ENCODE data around the gene KRT76. TPM values are rescaled to one million over a fixed set of nuclear protein-coding genes. Genes with fewer than 3 reads are reported as not detected.
A peak's percentile ranks its signal among the peaks of the same experiment; 100 is the strongest.
"Not testable (repeated sequence)": the region's sequence is repeated elsewhere in the genome, so short reads cannot be mapped to it uniquely, and the experiment has no call there.

KRT76 gene
- polyA plus RNA-seq, 1 donor from 2014 or later = not detected

- Mint-ChIP-seq H3K27me3 (peaks cover 14% of the 10 kb centered on the region), H3K4me1 (no peaks in the 10 kb centered on the region), H3K27ac (no peak overlapping the region), H3K4me3 (no peak overlapping the region), H3K36me3 (no peaks in the 10 kb centered on the region), H3K9me3 (peaks cover 0 to 1% (median under 1%) of the 10 kb centered on the region in 3 donors)
Observed at GRCh38 chr12:52767427-52767826, 9.7 kb downstream of the KRT76 start.

GRCh38 chr12:52767020-52767379 lies 10.1 kb downstream of the KRT76 start:
- Mint-ChIP-seq H3K27me3 (peaks cover 14% of the 10 kb centered on the region), H3K4me3 (no peak overlapping the region), H3K36me3 (no peaks in the 10 kb centered on the region), H3K4me1 (no peaks in the 10 kb centered on the region), H3K9me3 (peaks cover 0 to 4% (median 1%) of the 10 kb centered on the region in 3 donors), H3K27ac (no peak overlapping the region)

GRCh38 chr12:52766351-52767019 lies 10.7 kb downstream of the KRT76 start:
- no peaks in the 10 kb centered on the region for H3K4me1 Mint-ChIP-seq
- H3K9me3 Mint-ChIP-seq = peaks cover 1 to 10% (median 2%) of the 10 kb centered on the region in 3 donors
- peaks cover 14% of the 10 kb centered on the region for H3K27me3 Mint-ChIP-seq
- no peak overlapping the region for H3K4me3 Mint-ChIP-seq
- peak overlapping the region in 1 of 3 donors; percentile 41 for H3K27ac Mint-ChIP-seq
- H3K36me3 Mint-ChIP-seq = no peaks in the 10 kb centered on the region

- Mint-ChIP-seq H3K4me1 (no peaks in the 10 kb centered on the region), H3K27me3 (peaks cover 14% of the 10 kb centered on the region), H3K9me3 (peaks cover 0 to 14% (median 3%) of the 10 kb centered on the region in 3 donors), H3K4me3 (no peak overlapping the region), H3K36me3 (no peaks in the 10 kb centered on the region), H3K27ac (no peak overlapping the region)
Observed at GRCh38 chr12:52765702-52766101, 11.4 kb downstream of the KRT76 start.

- H3K4me3 Mint-ChIP-seq = no peak overlapping the region
- H3K27me3 Mint-ChIP-seq = peaks cover 14% of the 10 kb centered on the region
Observed at GRCh38 chr12:52763991-52764390, 13.2 kb downstream of the KRT76 start.

GRCh38 chr12:52763036-52763659 lies 14.0 kb downstream of the KRT76 start:
- H3K4me1 Mint-ChIP-seq = no peaks in the 10 kb centered on the region
- peaks cover 3 to 14% (median 4%) of the 10 kb centered on the region in 3 donors for H3K9me3 Mint-ChIP-seq
- no peak overlapping the region for H3K4me3 Mint-ChIP-seq

More at GRCh38 chr12:52763991-52764390, 13.2 kb downstream of the KRT76 start:
- no peak overlapping the region for H3K27ac Mint-ChIP-seq
- no peaks in the 10 kb centered on the region for H3K4me1 Mint-ChIP-seq
- H3K36me3 Mint-ChIP-seq = no peaks in the 10 kb centered on the region
- peaks cover 3 to 14% (median 4%) of the 10 kb centered on the region in 3 donors for H3K9me3 Mint-ChIP-seq

GRCh38 chr12:52761802-52762201 lies 15.3 kb downstream of the KRT76 start:
- H3K9me3 Mint-ChIP-seq = peaks cover 3 to 14% (median 4%) of the 10 kb centered on the region in 3 donors
- no peaks in the 10 kb centered on the region for H3K36me3 Mint-ChIP-seq

More at GRCh38 chr12:52763036-52763659, 14.0 kb downstream of the KRT76 start:
- no peaks in the 10 kb centered on the region for H3K36me3 Mint-ChIP-seq
- H3K27ac Mint-ChIP-seq = no peak overlapping the region
- peaks cover 11% of the 10 kb centered on the region for H3K27me3 Mint-ChIP-seq

GRCh38 chr12:52761218-52761617 lies 15.9 kb downstream of the KRT76 start:
- H3K36me3 Mint-ChIP-seq, H3K4me3 Mint-ChIP-seq: not testable (repeated sequence)

More at GRCh38 chr12:52761802-52762201, 15.3 kb downstream of the KRT76 start:
- Mint-ChIP-seq H3K4me1 (no peaks in the 10 kb centered on the region), H3K27me3 (peaks cover 6% of the 10 kb centered on the region), H3K27ac (no peak overlapping the region), H3K4me3 (no peak overlapping the region)

GRCh38 chr12:52760623-52761022 lies 16.5 kb downstream of the KRT76 start:
- Mint-ChIP-seq H3K27ac (no peak overlapping the region), H3K27me3 (peaks cover 1% of the 10 kb centered on the region)

More at GRCh38 chr12:52761218-52761617, 15.9 kb downstream of the KRT76 start:
- H3K27me3 Mint-ChIP-seq, H3K27ac Mint-ChIP-seq, H3K4me1 Mint-ChIP-seq: not testable (repeated sequence)
- H3K9me3 Mint-ChIP-seq = peaks cover 3 to 14% (median 4%) of the 10 kb centered on the region in 3 donors

GRCh38 chr12:52759695-52760094 lies 17.4 kb downstream of the KRT76 start:
- Mint-ChIP-seq H3K4me3 (no peak overlapping the region), H3K27me3 (peaks cover 1% of the 10 kb centered on the region), H3K36me3 (no peaks in the 10 kb centered on the region), H3K27ac (no peak overlapping the region), H3K9me3 (peaks cover 3 to 14% (median 4%) of the 10 kb centered on the region in 3 donors), H3K4me1 (no peaks in the 10 kb centered on the region)

More at GRCh38 chr12:52760623-52761022, 16.5 kb downstream of the KRT76 start:
- Mint-ChIP-seq H3K4me3 (no peak overlapping the region), H3K9me3 (peaks cover 3 to 14% (median 4%) of the 10 kb centered on the region in 3 donors), H3K4me1 (no peaks in the 10 kb centered on the region), H3K36me3 (no peaks in the 10 kb centered on the region)

- no peak overlapping the region for H3K27ac Mint-ChIP-seq
Observed at GRCh38 chr12:52759218-52759617, 17.9 kb downstream of the KRT76 start.

GRCh38 chr12:52757449-52758176 lies 19.5 kb downstream of the KRT76 start:
- Mint-ChIP-seq H3K36me3 (no peaks in the 10 kb centered on the region), H3K4me1 (no peaks in the 10 kb centered on the region), H3K4me3 (no peak overlapping the region), H3K27ac (no peak overlapping the region), H3K27me3 (no peaks in the 10 kb centered on the region), H3K9me3 (peaks cover 3 to 14% (median 4%) of the 10 kb centered on the region in 3 donors)

More at GRCh38 chr12:52759218-52759617, 17.9 kb downstream of the KRT76 start:
- H3K9me3 Mint-ChIP-seq = peaks cover 3 to 14% (median 4%) of the 10 kb centered on the region in 3 donors
- H3K36me3 Mint-ChIP-seq = no peaks in the 10 kb centered on the region
- H3K4me1 Mint-ChIP-seq = no peaks in the 10 kb centered on the region
- H3K27me3 Mint-ChIP-seq = peaks cover 1% of the 10 kb centered on the region
- no peak overlapping the region for H3K4me3 Mint-ChIP-seq

- Mint-ChIP-seq H3K27ac (no peak overlapping the region), H3K27me3 (peaks cover 4% of the 10 kb centered on the region), H3K36me3 (no peaks in the 10 kb centered on the region), H3K4me1 (no peaks in the 10 kb centered on the region), H3K9me3 (peaks cover under 1 to 4% (median 4%) of the 10 kb centered on the region in 3 donors), H3K4me3 (no peak overlapping the region)
Observed at GRCh38 chr12:52756281-52756960, 20.7 kb downstream of the KRT76 start.

- no peak overlapping the region for H3K27ac Mint-ChIP-seq
- no peaks in the 10 kb centered on the region for H3K4me1 Mint-ChIP-seq
- H3K27me3 Mint-ChIP-seq = peaks cover 4% of the 10 kb centered on the region
- no peaks in the 10 kb centered on the region for H3K36me3 Mint-ChIP-seq
- peaks cover 0 to 4% (median 0%) of the 10 kb centered on the region in 3 donors for H3K9me3 Mint-ChIP-seq
- no peak overlapping the region for H3K4me3 Mint-ChIP-seq
Observed at GRCh38 chr12:52755533-52755932, 21.6 kb downstream of the KRT76 start.

- no peak overlapping the region for H3K4me3 Mint-ChIP-seq
Observed at GRCh38 chr12:52754135-52754534, 23.0 kb downstream of the KRT76 start.

More at GRCh38 chr12:52754135-52754534, 23.0 kb downstream of the KRT76 start:
- no peaks in the 10 kb centered on the region for H3K4me1 Mint-ChIP-seq
- H3K36me3 Mint-ChIP-seq = no peaks in the 10 kb centered on the region
- H3K27me3 Mint-ChIP-seq = peaks cover 4% of the 10 kb centered on the region
- no peaks in the 10 kb centered on the region for H3K9me3 Mint-ChIP-seq
- H3K27ac Mint-ChIP-seq = no peak overlapping the region

Data from IgD-negative memory B cell (primary cell).